HepG2 (cell line): ENCODE measurements around the gene PROX2.

Experiments
- MNT ChIP-seq: fragments of 450-650 bp; IDR thresholded peaks from 2 replicates; pipeline ENCODE4 v1.6.1; 2016
- NR2C2 ChIP-seq: sonication (generic); formaldehyde crosslinking; IDR thresholded peaks from 2 replicates; pipeline ENCODE4 v1.4.0; 2020; ENCODE audit warnings: missing genetic modification reagents, mild to moderate bottlenecking, moderate library complexity, borderline replicate concordance
- RFX5 ChIP-seq: IDR thresholded peaks from 2 replicates; pipeline ENCODE4 v1.6.1; 2011; ENCODE audit warnings: low read depth, low read length, improper control_type of control experiment
- TF ChIP-seq, protein P1 (sequence below), 2 experiments: fragments of 450-650 bp in 1 of 2; sonication (generic) in 1 of 2; formaldehyde crosslinking in 1 of 2; IDR thresholded peaks; 2 replicates each; pipeline versions ENCODE4 v1.6.1 to v1.8.0; 2016 to 2022; ENCODE audit warnings: antibody characterized with exemption in 1 of 2, mild to moderate bottlenecking in 1 of 2, missing genetic modification reagents in 1 of 2

DNA sequence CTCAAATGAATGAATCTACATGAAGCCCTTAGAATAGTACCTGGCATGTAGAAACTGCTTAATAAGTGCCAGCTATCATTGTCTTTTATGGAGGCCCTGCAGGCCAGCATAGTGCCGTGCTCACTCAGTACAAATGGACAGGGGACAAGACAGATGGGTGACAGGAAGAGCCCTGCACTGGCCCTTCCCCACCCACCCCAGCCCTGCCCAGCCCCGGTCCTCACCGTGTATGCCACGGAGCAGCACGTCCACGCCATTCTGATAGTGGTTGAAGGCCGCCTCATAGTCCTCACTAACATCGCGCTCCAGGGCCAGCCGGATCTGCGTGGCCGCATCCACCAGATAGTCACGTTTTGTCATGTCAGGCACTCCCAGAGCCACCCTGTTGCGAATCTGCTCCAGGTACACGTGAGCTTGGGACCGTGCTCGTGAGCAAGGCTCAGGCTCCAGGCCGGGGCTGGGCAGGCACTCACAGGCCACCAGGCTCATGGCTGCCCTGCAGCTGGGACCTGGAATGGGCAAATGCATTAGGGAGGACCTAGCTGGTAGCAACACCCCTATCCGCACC is 45.2 kb upstream of the PROX2 start:
- TF ChIP-seq, protein P1, sequence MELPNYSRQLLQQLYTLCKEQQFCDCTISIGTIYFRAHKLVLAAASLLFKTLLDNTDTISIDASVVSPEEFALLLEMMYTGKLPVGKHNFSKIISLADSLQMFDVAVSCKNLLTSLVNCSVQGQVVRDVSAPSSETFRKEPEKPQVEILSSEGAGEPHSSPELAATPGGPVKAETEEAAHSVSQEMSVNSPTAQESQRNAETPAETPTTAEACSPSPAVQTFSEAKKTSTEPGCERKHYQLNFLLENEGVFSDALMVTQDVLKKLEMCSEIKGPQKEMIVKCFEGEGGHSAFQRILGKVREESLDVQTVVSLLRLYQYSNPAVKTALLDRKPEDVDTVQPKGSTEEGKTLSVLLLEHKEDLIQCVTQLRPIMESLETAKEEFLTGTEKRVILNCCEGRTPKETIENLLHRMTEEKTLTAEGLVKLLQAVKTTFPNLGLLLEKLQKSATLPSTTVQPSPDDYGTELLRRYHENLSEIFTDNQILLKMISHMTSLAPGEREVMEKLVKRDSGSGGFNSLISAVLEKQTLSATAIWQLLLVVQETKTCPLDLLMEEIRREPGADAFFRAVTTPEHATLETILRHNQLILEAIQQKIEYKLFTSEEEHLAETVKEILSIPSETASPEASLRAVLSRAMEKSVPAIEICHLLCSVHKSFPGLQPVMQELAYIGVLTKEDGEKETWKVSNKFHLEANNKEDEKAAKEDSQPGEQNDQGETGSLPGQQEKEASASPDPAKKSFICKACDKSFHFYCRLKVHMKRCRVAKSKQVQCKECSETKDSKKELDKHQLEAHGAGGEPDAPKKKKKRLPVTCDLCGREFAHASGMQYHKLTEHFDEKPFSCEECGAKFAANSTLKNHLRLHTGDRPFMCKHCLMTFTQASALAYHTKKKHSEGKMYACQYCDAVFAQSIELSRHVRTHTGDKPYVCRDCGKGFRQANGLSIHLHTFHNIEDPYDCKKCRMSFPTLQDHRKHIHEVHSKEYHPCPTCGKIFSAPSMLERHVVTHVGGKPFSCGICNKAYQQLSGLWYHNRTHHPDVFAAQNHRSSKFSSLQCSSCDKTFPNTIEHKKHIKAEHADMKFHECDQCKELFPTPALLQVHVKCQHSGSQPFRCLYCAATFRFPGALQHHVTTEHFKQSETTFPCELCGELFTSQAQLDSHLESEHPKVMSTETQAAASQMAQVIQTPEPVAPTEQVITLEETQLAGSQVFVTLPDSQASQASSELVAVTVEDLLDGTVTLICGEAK (IDR thresholded peaks at IDR 0.05), result no peak
- TF ChIP-seq, protein P1 (CRISPR knock-in tag; IDR thresholded peaks at IDR 0.05), result no peak
- TF ChIP-seq RFX5 (no peak), MNT (no peak), NR2C2 (CRISPR knock-in tag) (no peak)
